GM12878 (cell line): Measurements from ENCODE around the gene PSMB5. TPM values are rescaled to one million over a fixed set of nuclear protein-coding genes. Genes with fewer than 3 reads are reported as not detected.

Source experiments
- ATAC-seq: fragments of 200-7000 bp; cut with Tn5 transposase; 3 replicates; pipeline ENCODE4 v1.9.1; 2020; ENCODE audit warnings: mild to moderate bottlenecking, moderate library complexity
- BruUV-seq: library from RNA; stranded (reverse); fragments of 400-500 nt; replicated peaks from 2 replicates; lab custom pipeline; 2021; lab: Mats Ljungman, UMichigan
- CTCF ChIA-PET: fragments of 300-600 bp; sonication (Branson Sonifier 250); formaldehyde crosslinking; extraction: SDS; loops from one replicate; lab custom pipeline; 2021; ENCODE audit warnings: inconsistent platforms; lab: Yijun Ruan, JAX
- POLR2A ChIA-PET: fragments of 350-600 bp; formaldehyde crosslinking; extraction: SDS; loops from one replicate; lab custom pipeline; 2021; ENCODE audit warnings: inconsistent platforms; lab: Charles Lee
- RAD21 ChIA-PET: fragments of 300-600 bp; sonication (Branson Sonifier 250); formaldehyde crosslinking; loops from one replicate; lab custom pipeline; 2023; ENCODE audit warnings: antibody characterized with exemption; ENCODE audit not compliant: unreplicated experiment; lab: Charles Lee
- SMC1A ChIA-PET: fragments of 300-600 bp; sonication (Branson Sonifier 250); formaldehyde crosslinking; loops from one replicate; lab custom pipeline; 2023; ENCODE audit not compliant: unreplicated experiment, uncharacterized antibody; lab: Charles Lee
- DNase-seq: peaks from one replicate; pipeline ENCODE4 v3.0.0-alpha.2; 2011; ENCODE audit warnings: low read depth, low spot score
- FAIRE-seq: peaks from 3 replicates; lab custom pipeline; 2011; peaks lifted over from hg19 to GRCh38; lab: Jason Lieb, UNC
- H2AFZ ChIP-seq: 2 replicates; pipeline ENCODE4 v1.6.0; 2011; ENCODE audit warnings: low read depth, low read length, control low read depth; ENCODE audit not compliant: control insufficient read depth
- H3K27ac ChIP-seq: 2 replicates; pipeline ENCODE4 v1.5.1; 2011; ENCODE audit warnings: control low read depth; ENCODE audit not compliant: control insufficient read depth, insufficient read depth
- H3K27me3 ChIP-seq, 2 experiments: replicated peaks in 1 of 2; 2 replicates each; pipeline versions ENCODE4 v1.6.0 to v1.6.1; 2011; ENCODE audit warnings: low read length in 1 of 2; ENCODE audit not compliant: control insufficient read depth in 2 of 2, insufficient read depth in 2 of 2
- H3K36me3 ChIP-seq, 2 experiments: 2 replicates each; pipeline ENCODE4 v1.5.1; 2011; ENCODE audit warnings: low read length in 1 of 2; ENCODE audit not compliant: control insufficient read depth in 2 of 2, insufficient read depth in 2 of 2
- H3K4me1 ChIP-seq: 2 replicates; pipeline ENCODE4 v1.6.1; 2011; ENCODE audit warnings: mild to moderate bottlenecking, low read length, moderate library complexity, mixed read lengths; ENCODE audit not compliant: control insufficient read depth, insufficient read depth
- H3K4me2 ChIP-seq: 2 replicates; pipeline ENCODE4 v1.6.0; 2011; ENCODE audit warnings: control low read depth; ENCODE audit not compliant: control insufficient read depth, insufficient read depth
- H3K4me3 ChIP-seq: fragments of 200-600 bp; sonication (generic); 2 replicates; pipeline ENCODE4 v1.5.1; 2016
- H3K79me2 ChIP-seq: 2 replicates; pipeline ENCODE4 v1.6.0; 2011; ENCODE audit warnings: low read length; ENCODE audit not compliant: control insufficient read depth, insufficient read depth
- H3K9ac ChIP-seq: 2 replicates; pipeline ENCODE4 v1.8.0; 2011; ENCODE audit warnings: low read length, control low read depth, mixed read lengths; ENCODE audit not compliant: control insufficient read depth, insufficient read depth
- H3K9me3 ChIP-seq: replicated peaks from 3 replicates; pipeline ENCODE4 v1.5.1; 2011; ENCODE audit warnings: mild to moderate bottlenecking, low read length; ENCODE audit not compliant: control insufficient read depth, insufficient read depth
- H4K20me1 ChIP-seq: 2 replicates; pipeline ENCODE4 v1.6.0; 2011; ENCODE audit not compliant: control insufficient read depth, insufficient read depth
- ATF7 ChIP-seq: fragments of 450-650 bp; IDR thresholded peaks from 2 replicates; pipeline ENCODE4 v1.6.1; 2016; ENCODE audit warnings: low read depth, mild to moderate bottlenecking
- CHD1 ChIP-seq: IDR thresholded peaks from 2 replicates; pipeline ENCODE4 v1.6.1; 2012; ENCODE audit warnings: low read depth, low read length, improper control_type of control experiment
- E2F8 ChIP-seq: fragments of 450-650 bp; IDR thresholded peaks from 2 replicates; pipeline ENCODE4 v1.6.1; 2018; ENCODE audit warnings: mild to moderate bottlenecking, low read depth, moderate library complexity; ENCODE audit not compliant: partially characterized antibody
- HDGF ChIP-seq: fragments of 450-650 bp; IDR thresholded peaks from 2 replicates; pipeline ENCODE4 v1.6.1; 2016; ENCODE audit warnings: antibody characterized with exemption
- HSF1 ChIP-seq: fragments of 150-350 bp; IDR thresholded peaks from 2 replicates; pipeline ENCODE4 v1.6.1; 2014; ENCODE audit warnings: mild to moderate bottlenecking, low read depth, low read length
- KAT2A ChIP-seq: conservative IDR thresholded peaks from 2 replicates; pipeline ENCODE4 v1.6.1; 2011; ENCODE audit warnings: low read depth, low read length; ENCODE audit not compliant: control insufficient read depth
- LARP7 ChIP-seq: fragments of 450-650 bp; IDR thresholded peaks from 2 replicates; pipeline ENCODE4 v1.6.1; 2017; ENCODE audit warnings: mild to moderate bottlenecking
- MEF2B ChIP-seq: fragments of 450-650 bp; IDR thresholded peaks from 2 replicates; pipeline ENCODE4 v1.6.1; 2018; ENCODE audit warnings: mild to moderate bottlenecking, moderate library complexity; ENCODE audit not compliant: partially characterized antibody, poor library complexity, severe bottlenecking
- NFXL1 ChIP-seq: fragments of 450-650 bp; IDR thresholded peaks from 2 replicates; pipeline ENCODE4 v1.6.1; 2017; ENCODE audit warnings: antibody characterized with exemption, mild to moderate bottlenecking, borderline replicate concordance
- RB1 ChIP-seq: fragments of 450-650 bp; formaldehyde crosslinking; IDR thresholded peaks from 2 replicates; pipeline ENCODE4 v1.6.1; 2017; ENCODE audit warnings: mild to moderate bottlenecking, borderline replicate concordance
- SMARCA5 ChIP-seq: fragments of 450-650 bp; IDR thresholded peaks from 2 replicates; pipeline ENCODE4 v1.6.1; 2017; ENCODE audit warnings: mild to moderate bottlenecking
- STAT1 ChIP-seq: fragments of 450-650 bp; conservative IDR thresholded peaks from 2 replicates; pipeline ENCODE4 v1.6.1; 2014; ENCODE audit warnings: antibody characterized with exemption, mild to moderate bottlenecking
- STAT3 ChIP-seq: IDR thresholded peaks from 2 replicates; pipeline ENCODE4 v1.6.1; 2011; ENCODE audit warnings: low read depth, low read length, improper control_type of control experiment
- ZBTB40 ChIP-seq: fragments of 450-650 bp; IDR thresholded peaks from 2 replicates; pipeline ENCODE4 v1.6.1; 2016; ENCODE audit warnings: mild to moderate bottlenecking, moderate library complexity, borderline replicate concordance
- WGBS: methylation state at CpG from one replicate; pipeline ENCODE4 v1.1.6; 2016; ENCODE audit warnings: low lambda C conversion rate; ENCODE audit not compliant: insufficient replicate concordance, insufficient coverage; ENCODE audit errors: missing lambda C conversion rate; 5-methylcytosine and 5-hydroxymethylcytosine counted together
- in situ Hi-C: fragments of 300-500 bp; cut with MboI; formaldehyde crosslinking; loops from 9 replicates; pipeline ENCODE4 v1.14.3; 2018; ENCODE audit warnings: mixed read lengths
- intact Hi-C: fragments of 100-400 bp; cut with micrococcal nuclease; formaldehyde crosslinking; loops from one replicate; pipeline ENCODE4 v1.14.2; 2022; ENCODE audit not compliant: unreplicated experiment
- polyA plus RNA-seq, 11 experiments: library from polyadenylated mRNA; depleted of rRNA in 4 of 11; unstranded in 6 of 11; stranded (reverse) in 5 of 11; fragments of >200 nt; fragmentation: Nextera tagmentation in 4 of 11; fragmentation: Illumina TruSeq in 1 of 11; extraction: Ambion mirVana in 4 of 11; extraction: Trizol in 1 of 11; gene quantifications; 1 replicate in 1 of 11; 2 replicates in 10 of 11; pipeline versions ENCODE4 v1.2.1 to v1.2.3, GENCODE V29; 2011 to 2016; ENCODE audit warnings: inconsistent platforms in 2 of 11, missing spikeins in 2 of 11, low read depth in 1 of 11
- total RNA-seq, 4 experiments: library from RNA; depleted of rRNA in 3 of 4; stranded (reverse); fragments of >200 nt in 3 of 4; fragmentation: Illumina TruSeq in 1 of 4; extraction: Trizol in 1 of 4; gene quantifications; 2 replicates each; pipeline versions ENCODE4 v1.2.1 to v1.2.3, GENCODE V29; 2013 to 2021

The PSMB5 gene
- total and polyA plus RNA-seq, 10 of the 15 experiments (the other 5 are each of a cell fraction or from before 2014, with no cell fraction given), result 84.5 to 802 (median 144) TPM

GRCh38 chr14:22976620-22977433 lies 57.9 kb downstream of the PSMB5 start:
- RAD21 ChIA-PET, result interaction anchor here (0.7 to 8.8 kb wide), 11 partner anchors 9 to 154 kb away, joined by 3 to 110 read pairs (median 5); partner anchors contain the start of genes CDH24, HAUS4 and PRMT5
- SMC1A ChIA-PET, result interaction anchor here (0.6 to 4.2 kb wide), 15 partner anchors 8 to 407 kb away, joined by 3 to 34 read pairs (median 4); partner anchors contain the start of genes CDH24 and HAUS4
- H3K36me3 ChIP-seq, result no peaks in the 10 kb centered on the region
- ATAC-seq (peak; percentile 24; the same call in 1 of the 3 replicates), DNase-seq (no peak), FAIRE-seq (no peak)
- H4K20me1 ChIP-seq, result no peaks in the 10 kb centered on the region
- WGBS, result 51% methylated on average over 6 of the region's 6 CpGs
- H3K9ac ChIP-seq, result no peak overlapping the region
- H2AFZ ChIP-seq, result no peak overlapping the region
- H3K27me3 ChIP-seq, result peaks cover 1 to 12% of the 10 kb centered on the region in 2 experiments
- intact Hi-C loops, result no loop called here
- H3K4me1 ChIP-seq, result no peaks in the 10 kb centered on the region
- POLR2A ChIA-PET, result interaction anchor here (0.6 to 1.6 kb wide), 10 partner anchors 10 to 106 kb away, joined by 3 to 9 read pairs (median 6); partner anchors contain the start of gene HAUS4
- no peak overlapping the region for H3K4me2 ChIP-seq
- no TSS peak for BruUV-seq
- H3K4me3 ChIP-seq, result no peak overlapping the region
- CTCF ChIA-PET, result interaction anchor here (0.9 to 13.2 kb wide), 21 partner anchors 9 to 406 kb away, joined by 3 to 370 read pairs (median 6); partner anchors contain the start of genes ACIN1, AJUBA, CDH24 and DAD1
- no peaks in the 10 kb centered on the region for H3K79me2 ChIP-seq
- H3K27ac ChIP-seq, result no peak overlapping the region
- in situ Hi-C loops, result no loop called here
- no peaks in the 10 kb centered on the region for H3K9me3 ChIP-seq
- TF ChIP-seq KAT2A (no peak), ATF7 (no peak), MEF2B (peak; percentile 64), E2F8 (no peak), LARP7 (no peak), RB1 (no peak), HDGF (no peak), CHD1 (no peak), ZBTB40 (no peak), HSF1 (no peak), STAT3 (no peak), SMARCA5 (no peak), STAT1 (no peak), NFXL1 (no peak)
